Trophoblast cell (in vitro differentiated cells and primary cell): ENCODE data around the gene THBS1.
A peak's percentile ranks its signal among the peaks of the same experiment; 100 is the strongest.

Experiments
- DNase-seq, 2 donors: peaks; one replicate each; pipeline ENCODE4 v3.0.0-alpha.2; 2016
- H2AFZ ChIP-seq: 2 replicates; pipeline ENCODE4 v1.6.1; 2013; ENCODE audit warnings: low read length, moderate library complexity, mild to moderate bottlenecking; ENCODE audit not compliant: insufficient read depth, poor library complexity
- H2AK5ac ChIP-seq: 2 replicates; pipeline ENCODE4 v1.6.1; 2013; ENCODE audit warnings: mild to moderate bottlenecking, low read length
- H2BK120ac ChIP-seq: 2 replicates; pipeline ENCODE4 v1.6.1; 2013; ENCODE audit warnings: low read length, mild to moderate bottlenecking, moderate library complexity; ENCODE audit not compliant: insufficient read depth, poor library complexity
- H2BK12ac ChIP-seq: 2 replicates; pipeline ENCODE4 v1.6.1; 2013; ENCODE audit warnings: mild to moderate bottlenecking, low read length, moderate library complexity
- H2BK5ac ChIP-seq: 2 replicates; pipeline ENCODE4 v1.6.1; 2013; ENCODE audit warnings: low read length, low read depth, moderate library complexity, mild to moderate bottlenecking; ENCODE audit not compliant: poor library complexity
- H3K14ac ChIP-seq: 2 replicates; pipeline ENCODE4 v1.6.1; 2013; ENCODE audit warnings: mild to moderate bottlenecking, low read length
- H3K18ac ChIP-seq: 2 replicates; pipeline ENCODE4 v1.6.1; 2013; ENCODE audit warnings: mild to moderate bottlenecking, low read length
- H3K23ac ChIP-seq: 2 replicates; pipeline ENCODE4 v1.6.1; 2013; ENCODE audit warnings: low read length
- H3K27ac ChIP-seq: 2 replicates; pipeline ENCODE4 v1.5.1; 2013; ENCODE audit warnings: low read depth, mild to moderate bottlenecking, inconsistent platforms, low read length, moderate library complexity
- H3K27me3 ChIP-seq: 2 replicates; pipeline ENCODE4 v1.6.1; 2013; ENCODE audit warnings: inconsistent platforms, mild to moderate bottlenecking, low read length, moderate library complexity; ENCODE audit not compliant: insufficient read depth
- H3K36me3 ChIP-seq, 2 experiments: 1 replicate in 1 of 2; 2 replicates in 1 of 2; pipeline ENCODE4 v1.6.1; 2013; ENCODE audit warnings: low read length in 2 of 2, mild to moderate bottlenecking in 2 of 2, moderate library complexity in 1 of 2; ENCODE audit not compliant: insufficient read depth in 2 of 2, control insufficient read depth in 1 of 2
- H3K4ac ChIP-seq: 2 replicates; pipeline ENCODE4 v1.6.1; 2013; ENCODE audit warnings: low read depth, mild to moderate bottlenecking, low read length, moderate library complexity
- H3K4me1 ChIP-seq, 2 experiments: 1 replicate in 1 of 2; 2 replicates in 1 of 2; pipeline ENCODE4 v1.6.1; 2013; ENCODE audit warnings: low read length in 2 of 2, mild to moderate bottlenecking in 2 of 2, moderate library complexity in 1 of 2; ENCODE audit not compliant: insufficient read depth in 2 of 2, control insufficient read depth in 1 of 2
- H3K4me2 ChIP-seq: 2 replicates; pipeline ENCODE4 v1.6.1; 2013; ENCODE audit warnings: inconsistent platforms, mild to moderate bottlenecking, low read length, moderate library complexity
- H3K4me3 ChIP-seq: 2 replicates; pipeline ENCODE4 v1.5.1; 2013; ENCODE audit warnings: mild to moderate bottlenecking, low read depth, low read length, inconsistent platforms
- H3K79me1 ChIP-seq: one replicate; pipeline ENCODE4 v1.6.1; 2013; ENCODE audit warnings: low read length
- H3K79me2 ChIP-seq: 2 replicates; pipeline ENCODE4 v1.6.1; 2013; ENCODE audit warnings: low read length, mild to moderate bottlenecking; ENCODE audit not compliant: control insufficient read depth, insufficient read depth, poor library complexity
- H3K9ac ChIP-seq: 2 replicates; pipeline ENCODE4 v1.6.1; 2013; ENCODE audit warnings: mild to moderate bottlenecking, low read length
- H3K9me3 ChIP-seq: 2 replicates; pipeline ENCODE4 v1.6.1; 2013; ENCODE audit warnings: low read depth, mild to moderate bottlenecking, control low read depth, inconsistent platforms, low read length; ENCODE audit not compliant: insufficient read depth
- H4K12ac ChIP-seq: 2 replicates; pipeline ENCODE4 v1.6.1; 2013; ENCODE audit warnings: low read depth, mild to moderate bottlenecking, low read length, moderate library complexity
- H4K8ac ChIP-seq: 2 replicates; pipeline ENCODE4 v1.6.1; 2013; ENCODE audit warnings: low read depth, mild to moderate bottlenecking, low read length, moderate library complexity
- H4K91ac ChIP-seq: one replicate; pipeline ENCODE4 v1.6.1; 2013; ENCODE audit warnings: low read depth, mild to moderate bottlenecking, low read length, moderate library complexity
- WGBS: extraction: QIAGEN DNeasy Blood & Tissue Kit; methylation state at CpG from one replicate; pipeline ENCODE4 v1.1.7; 2013; ENCODE audit warnings: missing lambda C conversion rate; ENCODE audit not compliant: insufficient read length, insufficient coverage; ENCODE audit errors: extremely low coverage; 5-methylcytosine and 5-hydroxymethylcytosine counted together

THBS1 gene

DNA sequence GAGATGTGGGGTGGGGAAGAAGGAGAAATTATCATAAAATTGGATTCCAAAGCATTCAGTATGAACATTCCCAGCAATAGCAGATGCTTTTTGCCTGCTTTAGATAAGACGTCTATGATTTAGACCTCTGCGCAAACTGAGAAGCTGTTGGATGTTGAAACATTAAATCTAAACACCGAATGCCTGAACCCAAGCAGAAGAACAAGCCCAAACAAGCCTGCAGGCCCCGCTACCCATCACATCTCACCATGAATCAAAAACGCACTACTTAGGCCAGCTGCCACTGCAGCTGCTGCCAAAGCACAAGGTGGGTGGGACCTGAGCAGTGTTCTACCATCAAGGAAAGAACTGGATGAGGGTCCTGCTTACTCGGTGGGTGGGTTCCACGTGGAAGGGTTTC, 24.4 kb upstream of the THBS1 start:
- Histone ChIP-seq H3K27me3 (no peaks in the 10 kb centered on the region), H3K9ac (no peak overlapping the region), H3K4me2 (no peak overlapping the region), H3K23ac (no peak overlapping the region), H3K79me1 (no peaks in the 10 kb centered on the region), H2AFZ (no peak overlapping the region), H3K4me3 (no peak overlapping the region), H4K8ac (no peak overlapping the region), H3K14ac (no peak overlapping the region), H2BK120ac (no peak overlapping the region), H4K12ac (no peak overlapping the region), H2BK12ac (no peak overlapping the region), H2AK5ac (no peak overlapping the region), H3K27ac (no peak overlapping the region), H3K79me2 (no peaks in the 10 kb centered on the region), H3K36me3 (no peaks in the 10 kb centered on the region), H3K18ac (no peak overlapping the region), H3K4me1 (no peaks in the 10 kb centered on the region), H3K9me3 (no peaks in the 10 kb centered on the region), H2BK5ac (no peak overlapping the region), H4K91ac (no peak overlapping the region), H3K4ac (no peak overlapping the region)
- DNase-seq, result peak in 1 of 2 donors; percentile 3
- no CpG with 5 or more reads among the region's 7 CpGs for WGBS

DNA sequence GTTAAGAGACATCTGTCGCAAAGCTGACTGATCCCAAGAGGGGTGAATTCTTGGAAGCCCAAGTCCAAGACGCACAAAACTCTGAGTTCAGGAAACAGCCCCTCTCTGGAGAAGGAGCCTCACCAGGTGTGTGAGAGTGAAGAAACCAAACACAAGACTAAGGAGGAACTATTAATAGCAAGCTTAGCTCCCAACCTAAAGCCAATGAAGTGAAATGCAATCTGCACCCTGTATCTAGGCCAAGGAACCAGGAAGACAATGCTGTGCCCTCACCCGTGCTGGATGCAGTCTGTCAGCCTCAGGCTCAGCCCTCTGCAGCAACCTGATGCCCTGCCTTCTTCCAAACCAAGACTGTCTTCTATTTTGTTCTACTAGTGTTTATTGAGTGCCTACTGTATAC, 22.5 kb upstream of the THBS1 start:
- no peak for DNase-seq
- no peak overlapping the region for H2BK120ac ChIP-seq
- no peak overlapping the region for H4K8ac ChIP-seq
- H3K79me2 ChIP-seq, result no peaks in the 10 kb centered on the region
- no peaks in the 10 kb centered on the region for H3K36me3 ChIP-seq
- H2AFZ ChIP-seq, result no peak overlapping the region
- no peak overlapping the region for H4K12ac ChIP-seq
- H3K4me3 ChIP-seq, result no peak overlapping the region
- no peaks in the 10 kb centered on the region for H3K79me1 ChIP-seq
- H2BK5ac ChIP-seq, result no peak overlapping the region
- no peak overlapping the region for H3K27ac ChIP-seq
- H2BK12ac ChIP-seq, result no peak overlapping the region
- H3K9ac ChIP-seq, result no peak overlapping the region
- no peak overlapping the region for H3K23ac ChIP-seq
- H3K18ac ChIP-seq, result no peak overlapping the region
- no peak overlapping the region for H3K4ac ChIP-seq
- no CpG with 5 or more reads among the region's 3 CpGs for WGBS
- no peaks in the 10 kb centered on the region for H3K4me1 ChIP-seq
- no peak overlapping the region for H4K91ac ChIP-seq
- H3K27me3 ChIP-seq, result no peaks in the 10 kb centered on the region
- no peak overlapping the region for H3K4me2 ChIP-seq
- H3K9me3 ChIP-seq, result no peaks in the 10 kb centered on the region
- no peak overlapping the region for H3K14ac ChIP-seq
- no peak overlapping the region for H2AK5ac ChIP-seq

DNA sequence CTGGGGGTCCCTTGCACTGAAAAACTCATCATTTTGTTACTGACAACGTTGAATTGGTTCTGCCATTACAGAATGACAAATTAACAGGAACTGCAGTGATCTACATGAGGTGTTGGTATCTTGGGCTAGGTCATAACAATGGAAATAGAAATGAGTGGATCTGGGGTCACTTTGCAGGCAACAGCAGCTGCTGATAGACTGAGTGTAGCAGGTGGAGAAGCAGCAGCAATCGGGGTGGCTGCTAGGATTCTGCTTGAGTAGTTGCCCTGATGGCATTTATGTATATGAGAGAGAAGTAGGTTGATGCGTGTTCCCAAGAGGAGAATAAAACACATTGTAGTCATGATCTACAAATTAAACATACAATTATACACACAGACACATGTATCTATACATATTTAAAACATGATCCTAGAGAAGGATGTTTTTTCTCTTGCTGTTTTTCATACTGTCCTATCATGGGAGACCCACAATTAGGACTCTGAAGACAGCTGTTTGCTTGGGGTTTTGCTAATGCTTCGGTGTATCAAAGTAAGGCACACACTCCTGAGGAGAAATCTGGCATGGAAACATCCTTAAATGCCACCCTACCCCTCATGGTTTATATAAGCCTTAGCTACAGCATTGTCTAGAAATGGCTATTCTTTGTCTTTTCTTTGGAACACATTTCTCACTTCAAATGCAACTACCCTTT, 15.8 kb upstream of the THBS1 start:
- H3K36me3 ChIP-seq, result no peaks in the 10 kb centered on the region

DNA sequence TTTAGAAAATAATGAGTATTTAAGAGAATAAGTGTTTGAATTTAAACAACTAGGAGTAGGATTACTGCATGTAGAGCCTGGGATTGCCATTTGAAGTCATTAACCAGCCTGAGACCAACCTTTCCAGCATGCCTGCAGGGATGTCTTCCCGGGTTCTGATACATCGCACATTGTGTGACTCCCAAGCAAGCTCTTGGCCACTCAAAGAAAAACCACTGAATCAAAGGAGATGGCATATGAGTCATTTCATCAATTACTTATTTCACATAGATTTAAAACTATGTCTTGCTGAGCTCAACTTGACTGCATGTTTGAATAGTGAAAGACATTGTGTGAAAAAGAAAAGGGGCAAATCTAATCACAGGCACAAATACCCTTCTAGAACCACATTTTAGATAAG, 15.0 kb upstream of the THBS1 start:
- H3K79me2 ChIP-seq, result no peaks in the 10 kb centered on the region
- H3K4me3 ChIP-seq, result no peak overlapping the region
- no peak overlapping the region for H3K18ac ChIP-seq
- no peak for DNase-seq
- H2BK12ac ChIP-seq, result no peak overlapping the region
- H3K4me1 ChIP-seq, result peaks cover 3% of the 10 kb centered on the region in 2 experiments
- H2AFZ ChIP-seq, result no peak overlapping the region
- no peak overlapping the region for H3K23ac ChIP-seq
- H3K9me3 ChIP-seq, result no peaks in the 10 kb centered on the region
- H2BK5ac ChIP-seq, result no peak overlapping the region
- H3K4me2 ChIP-seq, result no peak overlapping the region
- no peak overlapping the region for H4K12ac ChIP-seq
- no peak overlapping the region for H3K27ac ChIP-seq
- no peaks in the 10 kb centered on the region for H3K36me3 ChIP-seq
- H4K91ac ChIP-seq, result no peak overlapping the region
- H3K14ac ChIP-seq, result no peak overlapping the region
- H3K9ac ChIP-seq, result no peak overlapping the region
- no peaks in the 10 kb centered on the region for H3K27me3 ChIP-seq
- H4K8ac ChIP-seq, result no peak overlapping the region
- no peaks in the 10 kb centered on the region for H3K79me1 ChIP-seq
- WGBS, result no CpG with 5 or more reads among the region's 2 CpGs
- no peak overlapping the region for H2BK120ac ChIP-seq
- no peak overlapping the region for H2AK5ac ChIP-seq
- no peak overlapping the region for H3K4ac ChIP-seq

More for the DNA sequence above, 15.8 kb upstream of the THBS1 start:
- no peak overlapping the region for H2BK5ac ChIP-seq
- no peak overlapping the region for H4K91ac ChIP-seq
- H3K18ac ChIP-seq, result no peak overlapping the region
- no peaks in the 10 kb centered on the region for H3K27me3 ChIP-seq
- no peak overlapping the region for H3K4me3 ChIP-seq
- no peak overlapping the region for H3K14ac ChIP-seq
- no peak overlapping the region for H4K8ac ChIP-seq
- H3K79me2 ChIP-seq, result no peaks in the 10 kb centered on the region
- H3K4me2 ChIP-seq, result no peak overlapping the region
- no peaks in the 10 kb centered on the region for H3K9me3 ChIP-seq
- no peak overlapping the region for H2AFZ ChIP-seq
- H4K12ac ChIP-seq, result no peak overlapping the region
- no peak overlapping the region for H2BK120ac ChIP-seq
- H2BK12ac ChIP-seq, result no peak overlapping the region
- no peak overlapping the region for H3K27ac ChIP-seq
- no peak overlapping the region for H3K4ac ChIP-seq
- no peak overlapping the region for H2AK5ac ChIP-seq
- no peaks in the 10 kb centered on the region for H3K79me1 ChIP-seq
- DNase-seq, result no peak
- WGBS, result no CpG with 5 or more reads among the region's 4 CpGs
- H3K4me1 ChIP-seq, result peaks cover 3% of the 10 kb centered on the region in 2 experiments
- no peak overlapping the region for H3K23ac ChIP-seq
- no peak overlapping the region for H3K9ac ChIP-seq
